GM18505 (cell line): Measurements from ENCODE around the gene PXK.
A peak's percentile ranks its signal among the peaks of the same experiment; 100 is the strongest.
"Not testable (repeated sequence)": the region's sequence is repeated elsewhere in the genome, so short reads cannot be mapped to it uniquely, and the experiment has no call there.

Source experiments
- ATAC-seq: cut with Tn5 transposase; IDR thresholded peaks from one replicate; pipeline ENCODE4 v1.9.1; 2021; ENCODE audit not compliant: unreplicated experiment
- POLR2A ChIP-seq: IDR thresholded peaks from 4 replicates; pipeline ENCODE4 v1.6.1; 2011; ENCODE audit warnings: borderline replicate concordance; ENCODE audit not compliant: insufficient read depth, insufficient read length; ENCODE audit errors: extremely low read depth

PXK gene

DNA sequence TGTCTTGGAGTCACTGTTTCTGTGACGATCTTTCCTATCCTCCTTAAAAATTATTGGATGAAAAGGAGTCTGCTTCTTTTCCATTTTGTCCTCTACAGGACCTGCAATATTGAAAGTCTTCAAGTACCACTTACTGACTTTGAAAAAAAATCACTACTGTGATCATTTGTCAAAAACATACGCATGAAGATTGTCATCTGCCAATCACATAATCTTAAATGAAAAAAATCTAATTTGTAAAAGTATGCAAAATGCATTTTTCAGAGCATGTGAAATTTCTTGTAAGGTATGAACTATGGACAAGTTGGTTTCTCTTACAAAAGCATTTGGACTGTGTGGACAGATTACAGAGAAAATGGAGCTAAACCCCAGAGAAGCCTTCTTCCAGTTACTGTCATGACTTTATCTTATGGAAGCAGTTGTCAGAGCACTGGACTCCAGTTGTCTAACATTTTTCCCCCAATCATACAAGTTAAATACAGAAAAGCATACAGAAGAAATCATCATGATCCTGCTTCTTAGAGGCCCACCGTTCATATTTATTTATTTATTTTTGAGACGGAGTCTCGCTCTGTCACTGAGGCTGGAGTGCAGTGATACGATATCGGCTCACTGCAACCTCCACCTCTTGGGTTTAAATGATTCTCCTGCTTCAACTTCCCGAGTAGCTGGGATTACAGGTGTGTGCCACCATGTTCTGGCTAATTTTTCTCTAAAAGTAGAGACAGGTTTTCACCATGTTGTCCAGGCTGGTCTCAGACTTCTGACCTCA, 3.4 kb upstream of the PXK start:
- no peak for TF ChIP-seq POLR2A
- no peak for ATAC-seq

DNA sequence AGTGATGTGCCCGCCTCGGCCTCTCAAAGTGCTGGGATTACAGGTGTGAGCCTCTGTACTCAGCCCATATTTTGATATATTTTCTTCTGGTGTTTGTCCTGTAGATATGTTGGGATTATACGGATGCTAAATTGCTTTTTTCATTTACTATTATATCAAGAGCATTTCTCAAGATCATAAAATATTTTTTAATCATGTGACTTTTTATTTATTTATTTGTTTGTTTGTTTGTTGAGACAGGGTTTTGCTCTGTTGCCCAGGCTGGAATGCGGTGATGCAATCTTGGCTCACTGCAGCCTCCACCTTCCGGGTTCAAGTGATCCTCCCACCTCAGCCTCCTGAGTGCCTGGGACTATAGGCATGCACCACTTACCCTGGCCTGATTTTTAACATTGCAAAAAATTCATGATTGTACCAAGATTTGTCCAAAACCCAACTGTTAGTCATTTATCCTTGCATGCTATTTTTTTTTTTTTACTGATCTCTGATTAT, 2.7 kb upstream of the PXK start:
- TF ChIP-seq POLR2A = no peak
- ATAC-seq = no peak

DNA sequence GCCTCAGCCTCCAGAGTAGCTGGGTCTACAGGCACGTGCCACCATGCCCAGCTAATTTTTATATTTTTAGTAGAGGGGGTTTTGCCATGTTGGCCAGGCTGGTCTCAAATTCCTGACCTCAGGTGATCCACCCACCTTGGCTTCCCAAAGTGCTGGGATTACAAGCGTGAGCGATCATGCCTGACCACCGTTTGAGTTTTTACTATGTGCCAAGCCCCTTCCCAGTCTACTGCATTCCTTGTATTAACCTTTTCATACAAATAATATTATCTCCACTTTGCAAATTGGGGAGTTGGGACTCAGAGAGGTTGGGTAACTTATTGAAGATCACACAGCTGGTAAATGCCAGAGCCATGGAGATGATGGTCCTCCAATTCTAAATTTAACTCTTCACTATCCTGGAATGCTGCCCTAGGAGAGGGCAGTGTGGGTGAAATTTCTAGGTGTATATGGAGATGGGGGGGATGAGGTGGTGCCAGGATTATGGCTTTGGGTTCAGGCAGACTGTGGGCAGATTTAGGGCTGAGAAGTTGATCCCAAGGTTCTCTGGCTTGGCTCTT, 1.0 kb upstream of the PXK start:
- no peak for ATAC-seq
- TF ChIP-seq POLR2A = no peak

DNA sequence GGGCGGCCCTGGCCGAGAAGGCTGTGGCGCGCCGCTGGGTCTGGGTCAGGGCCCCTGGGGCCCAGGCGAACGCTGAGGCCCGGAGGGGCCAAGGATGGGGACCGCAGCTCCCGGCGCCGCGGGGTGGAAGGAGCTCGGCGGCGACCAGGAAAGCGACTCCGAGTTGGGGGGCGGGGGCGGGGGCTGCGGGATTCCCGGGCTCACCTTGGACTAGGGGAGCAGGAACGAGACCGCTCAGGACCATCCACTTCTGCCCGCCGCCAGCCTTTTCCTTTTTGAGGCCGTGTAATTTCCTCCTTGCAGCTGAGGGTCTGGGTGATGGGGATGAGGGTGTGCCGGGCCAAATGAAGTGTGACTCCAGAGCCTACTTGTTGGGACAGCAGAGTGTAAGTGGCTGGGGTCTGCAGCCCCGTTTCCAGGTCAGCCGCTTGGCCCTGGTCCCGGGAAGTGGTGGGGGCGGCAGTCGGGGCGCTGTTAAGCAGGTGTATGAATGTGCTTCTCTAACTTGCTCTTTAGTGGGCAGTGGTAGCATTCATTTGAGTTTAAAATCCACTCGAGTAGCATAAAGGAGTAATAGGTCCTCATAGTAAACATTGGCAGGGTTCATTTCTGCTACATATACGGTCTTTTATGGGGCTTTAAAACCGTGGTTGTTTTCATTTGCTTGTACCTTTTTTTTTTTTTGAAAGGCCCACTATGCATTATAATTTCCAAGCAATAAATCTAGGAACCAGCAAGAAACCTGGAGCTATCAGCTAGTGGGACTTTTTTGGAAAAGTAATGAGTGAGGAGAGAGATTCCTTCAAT, 717 bp downstream of the PXK start:
- ATAC-seq = peak; percentile 36
- no peak for TF ChIP-seq POLR2A

DNA sequence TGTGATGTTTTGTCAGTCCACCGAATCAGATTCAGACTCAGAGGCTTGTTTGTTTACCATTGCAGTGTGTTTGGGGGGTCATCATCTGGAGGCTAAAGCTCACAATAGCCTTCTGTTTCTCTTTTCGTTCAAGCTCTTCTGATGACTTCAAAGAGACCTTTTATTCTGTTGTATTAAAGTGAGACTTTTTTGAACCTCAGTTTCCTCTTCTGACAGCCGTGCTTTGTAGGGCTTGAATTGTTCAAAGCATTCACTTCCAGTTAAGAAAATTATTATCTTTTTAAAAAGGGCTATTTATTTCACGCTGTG, 1.3 kb downstream of the PXK start:
- no peak for TF ChIP-seq POLR2A
- no peak for ATAC-seq

DNA sequence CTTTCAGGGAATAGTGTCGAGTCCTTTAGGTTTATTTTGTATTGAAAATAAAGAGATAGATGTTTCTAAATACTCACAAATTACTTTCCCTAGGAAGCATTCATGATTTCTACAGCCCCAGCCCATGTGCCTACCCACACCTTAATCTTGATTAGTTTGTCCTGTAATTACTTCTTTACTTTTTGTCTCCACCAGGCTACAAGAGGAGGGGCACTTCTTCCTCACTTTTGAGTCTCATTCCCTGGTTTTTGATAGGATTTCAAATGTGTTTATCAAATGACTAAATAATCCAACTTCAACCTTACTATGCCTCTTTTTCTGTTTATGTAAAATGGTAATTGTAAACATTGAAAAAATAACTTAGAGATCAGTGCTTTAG, 1.8 kb downstream of the PXK start:
- ATAC-seq = no peak
- no peak for TF ChIP-seq POLR2A

DNA sequence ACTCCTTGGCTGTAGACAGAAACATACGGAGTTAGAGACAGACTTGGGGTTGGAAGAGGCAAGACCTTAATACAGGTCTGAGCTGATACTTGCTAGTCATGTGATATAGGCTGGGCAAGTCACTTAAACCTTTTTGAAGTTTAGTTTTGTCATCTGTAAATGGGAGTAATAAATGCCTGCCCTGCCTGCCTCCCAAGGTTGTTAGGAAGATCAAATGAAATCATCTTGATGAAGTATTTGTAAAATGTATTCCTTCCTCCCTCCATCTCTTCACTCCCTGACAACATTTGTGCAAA, 2.9 kb downstream of the PXK start:
- TF ChIP-seq POLR2A = no peak
- no peak for ATAC-seq

DNA sequence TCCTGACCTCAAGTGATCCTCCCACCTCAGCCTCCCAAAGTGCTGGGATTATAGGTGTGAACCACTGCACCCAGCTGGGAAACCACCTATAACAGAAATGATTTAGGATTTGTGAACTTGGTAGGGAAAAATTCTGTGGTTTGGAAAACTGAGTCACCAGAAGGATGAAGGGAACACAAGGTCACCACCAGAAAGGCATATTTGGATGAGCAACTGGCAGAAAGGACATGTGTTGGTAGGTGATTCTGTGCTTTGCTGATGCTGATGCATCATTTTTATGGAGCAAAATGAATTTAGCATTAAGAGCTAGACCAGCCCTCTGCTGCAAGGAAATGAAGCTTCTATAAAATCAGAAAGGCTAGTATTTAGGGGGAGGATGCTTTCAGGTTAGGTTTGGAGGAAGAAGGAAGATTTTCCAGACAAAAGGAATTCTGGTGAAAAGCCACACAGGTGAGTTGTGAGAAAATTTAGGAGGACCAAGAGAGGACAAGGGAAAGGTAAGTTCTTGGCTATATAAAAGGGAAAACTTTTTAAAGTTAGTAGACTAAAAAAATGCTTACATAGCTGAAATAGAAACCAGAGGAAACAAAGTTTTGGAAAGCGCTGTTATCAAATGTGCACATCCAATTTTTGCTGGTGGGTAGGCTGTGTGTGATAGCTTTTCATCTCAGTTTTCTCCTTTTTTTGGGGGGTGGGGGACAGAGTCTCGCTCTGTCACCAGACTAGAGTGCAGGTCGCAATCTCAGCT, 3.6 kb downstream of the PXK start:
- TF ChIP-seq POLR2A = no peak
- ATAC-seq = no peak

DNA sequence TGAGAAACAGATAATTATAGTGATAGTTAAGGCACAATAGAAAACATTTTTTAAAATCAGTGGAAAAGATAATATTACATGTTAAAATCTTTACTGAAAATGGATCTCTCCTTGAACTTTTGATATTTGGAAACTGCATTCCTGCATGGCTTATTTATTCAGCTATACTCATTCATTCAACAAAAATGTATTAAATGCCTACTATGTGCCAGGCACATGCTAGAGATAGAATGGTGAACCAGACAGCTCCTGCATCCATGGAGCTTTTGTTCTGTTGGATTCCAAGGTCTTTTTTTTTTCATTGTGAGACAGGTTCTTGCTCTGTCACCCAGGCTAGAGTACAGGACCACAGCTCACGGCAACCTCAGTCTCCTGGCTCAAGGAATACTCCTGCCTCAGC, 4.5 kb downstream of the PXK start:
- no peak for TF ChIP-seq POLR2A
- ATAC-seq = no peak

DNA sequence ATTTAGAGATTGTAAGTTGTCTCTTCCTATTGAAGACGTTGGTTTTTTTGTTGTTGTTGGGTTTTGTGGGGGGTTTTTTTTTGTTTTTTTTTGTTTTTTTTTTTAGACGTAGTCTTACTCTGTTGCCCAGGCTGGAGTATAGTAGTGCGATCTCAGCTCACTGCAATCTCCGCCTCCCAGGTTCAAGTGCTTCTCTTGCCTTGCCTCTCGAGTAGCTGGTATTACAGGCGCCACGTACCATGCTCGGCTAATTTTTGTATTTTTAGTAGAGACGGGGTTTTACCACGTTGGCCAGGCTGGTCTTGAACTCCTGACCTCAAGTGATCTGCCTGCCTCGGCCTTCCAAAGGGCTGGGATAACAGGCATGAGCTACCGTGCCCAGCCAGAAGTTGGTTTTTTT, 6.5 kb downstream of the PXK start:
- ATAC-seq = not testable (repeated sequence)

DNA sequence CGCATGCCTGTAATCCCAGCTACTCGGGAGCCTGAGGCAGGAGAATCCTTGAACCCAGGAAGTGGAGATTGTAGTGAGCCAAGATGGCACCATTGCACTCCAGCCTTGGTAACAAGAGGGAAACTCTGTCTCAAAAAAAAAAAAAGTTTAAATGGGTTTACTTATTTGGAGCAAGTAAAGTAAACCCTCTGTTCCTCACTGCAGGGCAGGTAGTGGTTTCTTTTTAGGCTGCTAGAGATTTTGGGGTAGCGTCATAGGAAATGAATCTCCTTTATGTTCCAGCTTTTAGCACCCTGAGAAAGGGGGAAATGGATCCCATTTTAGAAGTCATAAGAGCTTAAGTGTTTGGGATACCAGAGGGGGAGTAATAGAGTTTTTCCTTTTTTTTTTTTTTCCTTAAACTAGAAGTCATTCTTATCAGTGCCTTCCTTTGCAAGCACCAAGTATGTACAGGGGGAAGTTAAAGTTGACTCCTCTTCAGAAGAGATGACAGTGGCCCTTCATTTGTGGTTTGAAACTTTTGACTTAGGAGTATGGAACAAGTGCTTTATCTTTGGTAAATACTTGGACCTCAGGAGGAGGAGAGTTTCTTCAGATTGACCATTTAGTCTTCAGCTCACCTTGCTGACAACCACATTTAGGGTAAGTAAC, 8.0 kb downstream of the PXK start:
- no peak for ATAC-seq
- TF ChIP-seq POLR2A = no peak

DNA sequence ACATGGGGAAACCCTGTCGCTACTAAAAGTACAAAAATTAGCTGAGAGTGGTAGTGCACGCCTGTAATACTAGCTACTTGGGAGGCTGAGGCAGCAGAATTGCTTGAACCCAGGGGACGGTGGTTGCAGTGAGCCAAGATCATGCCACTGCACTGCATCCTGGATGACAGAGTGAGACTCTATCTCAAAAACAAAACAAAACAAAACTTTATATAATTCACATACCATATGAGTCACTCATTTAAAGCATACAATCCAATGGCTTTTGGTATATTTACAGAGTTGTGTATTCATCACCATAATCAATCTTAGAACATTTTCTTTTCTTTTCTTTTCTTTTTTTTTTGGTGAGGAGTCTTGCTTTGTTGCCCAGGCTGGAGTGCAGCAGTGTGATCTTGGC, 8.7 kb downstream of the PXK start:
- no peak for TF ChIP-seq POLR2A
- ATAC-seq = no peak

DNA sequence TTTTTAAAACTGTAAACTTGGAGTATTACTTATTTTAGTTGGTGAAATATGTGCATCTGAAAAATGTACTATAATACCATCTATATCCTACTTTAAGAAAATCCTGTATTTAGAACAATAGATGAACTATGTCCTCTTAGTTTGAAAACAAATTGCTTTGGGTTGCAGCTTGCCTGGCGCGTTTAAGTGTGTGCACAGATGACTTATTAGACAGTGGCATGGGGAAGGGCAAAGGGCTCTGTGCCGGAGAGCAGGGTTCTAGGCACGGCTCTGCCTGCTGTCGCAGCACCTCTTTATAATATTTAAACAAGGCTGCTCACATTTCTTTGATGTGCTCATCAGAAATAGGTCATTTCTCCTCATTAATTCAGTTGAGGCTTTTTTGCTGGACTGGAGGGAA, 10.0 kb downstream of the PXK start:
- no peak for TF ChIP-seq POLR2A
- ATAC-seq = no peak
